ENCODE data around the gene IL4I1.

DNA sequence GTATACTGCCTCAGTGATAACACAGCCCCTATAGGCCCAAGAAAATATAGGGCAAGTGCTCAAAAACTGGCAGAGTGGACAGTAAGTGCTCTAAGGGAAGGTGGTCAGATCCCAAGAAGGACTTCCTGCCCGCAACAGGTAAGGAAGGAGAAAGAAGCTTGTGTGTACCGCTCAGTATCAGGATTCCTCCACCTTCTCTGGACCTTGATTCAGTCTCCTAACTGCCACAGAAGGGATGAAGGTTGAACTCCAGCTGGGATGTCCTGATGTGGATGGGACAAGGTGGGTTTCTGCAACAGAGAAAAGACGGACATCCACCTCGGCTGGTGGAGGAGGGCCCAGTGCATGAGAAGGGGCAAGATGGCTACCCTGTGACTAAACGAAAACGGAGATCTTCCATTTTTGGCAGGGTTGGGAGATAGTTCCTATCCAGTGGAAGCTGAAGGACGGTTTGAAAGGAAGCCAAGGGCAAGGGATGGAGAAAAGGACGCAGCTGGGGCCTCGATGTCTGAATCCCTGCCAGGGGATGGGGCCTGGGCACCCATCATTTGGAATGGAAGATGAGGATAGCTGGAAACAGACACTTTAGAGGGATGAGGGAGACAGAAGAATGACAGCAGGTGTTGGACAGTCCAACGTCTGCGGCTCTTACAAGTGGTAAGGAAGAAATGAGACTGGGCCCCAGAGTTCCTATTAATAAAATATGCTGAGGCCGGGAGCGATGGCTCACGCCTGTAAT is 31.0 kb upstream of the IL4I1 start:
- TF ChIP-seq, protein P1, sequence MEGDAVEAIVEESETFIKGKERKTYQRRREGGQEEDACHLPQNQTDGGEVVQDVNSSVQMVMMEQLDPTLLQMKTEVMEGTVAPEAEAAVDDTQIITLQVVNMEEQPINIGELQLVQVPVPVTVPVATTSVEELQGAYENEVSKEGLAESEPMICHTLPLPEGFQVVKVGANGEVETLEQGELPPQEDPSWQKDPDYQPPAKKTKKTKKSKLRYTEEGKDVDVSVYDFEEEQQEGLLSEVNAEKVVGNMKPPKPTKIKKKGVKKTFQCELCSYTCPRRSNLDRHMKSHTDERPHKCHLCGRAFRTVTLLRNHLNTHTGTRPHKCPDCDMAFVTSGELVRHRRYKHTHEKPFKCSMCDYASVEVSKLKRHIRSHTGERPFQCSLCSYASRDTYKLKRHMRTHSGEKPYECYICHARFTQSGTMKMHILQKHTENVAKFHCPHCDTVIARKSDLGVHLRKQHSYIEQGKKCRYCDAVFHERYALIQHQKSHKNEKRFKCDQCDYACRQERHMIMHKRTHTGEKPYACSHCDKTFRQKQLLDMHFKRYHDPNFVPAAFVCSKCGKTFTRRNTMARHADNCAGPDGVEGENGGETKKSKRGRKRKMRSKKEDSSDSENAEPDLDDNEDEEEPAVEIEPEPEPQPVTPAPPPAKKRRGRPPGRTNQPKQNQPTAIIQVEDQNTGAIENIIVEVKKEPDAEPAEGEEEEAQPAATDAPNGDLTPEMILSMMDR (IDR thresholded peaks at IDR 0.05; ENCODE audit: low read length): no peak
- TF ChIP-seq EZH2 (optimal IDR thresholded peaks at IDR 0.05; ENCODE audit: low read depth, low read length) (no peak), EZH2phosphoT487 (IDR thresholded peaks at IDR 0.05; ENCODE audit: low read length) (no peak)
